GM19023 (cell line): ENCODE measurements around the gene UQCC2.

Experiments
- ATAC-seq: cut with Tn5 transposase; IDR thresholded peaks from one replicate; pipeline ENCODE4 v1.9.1; 2021; ENCODE audit warnings: mild to moderate bottlenecking, moderate library complexity; ENCODE audit not compliant: unreplicated experiment

The UQCC2 gene

DNA sequence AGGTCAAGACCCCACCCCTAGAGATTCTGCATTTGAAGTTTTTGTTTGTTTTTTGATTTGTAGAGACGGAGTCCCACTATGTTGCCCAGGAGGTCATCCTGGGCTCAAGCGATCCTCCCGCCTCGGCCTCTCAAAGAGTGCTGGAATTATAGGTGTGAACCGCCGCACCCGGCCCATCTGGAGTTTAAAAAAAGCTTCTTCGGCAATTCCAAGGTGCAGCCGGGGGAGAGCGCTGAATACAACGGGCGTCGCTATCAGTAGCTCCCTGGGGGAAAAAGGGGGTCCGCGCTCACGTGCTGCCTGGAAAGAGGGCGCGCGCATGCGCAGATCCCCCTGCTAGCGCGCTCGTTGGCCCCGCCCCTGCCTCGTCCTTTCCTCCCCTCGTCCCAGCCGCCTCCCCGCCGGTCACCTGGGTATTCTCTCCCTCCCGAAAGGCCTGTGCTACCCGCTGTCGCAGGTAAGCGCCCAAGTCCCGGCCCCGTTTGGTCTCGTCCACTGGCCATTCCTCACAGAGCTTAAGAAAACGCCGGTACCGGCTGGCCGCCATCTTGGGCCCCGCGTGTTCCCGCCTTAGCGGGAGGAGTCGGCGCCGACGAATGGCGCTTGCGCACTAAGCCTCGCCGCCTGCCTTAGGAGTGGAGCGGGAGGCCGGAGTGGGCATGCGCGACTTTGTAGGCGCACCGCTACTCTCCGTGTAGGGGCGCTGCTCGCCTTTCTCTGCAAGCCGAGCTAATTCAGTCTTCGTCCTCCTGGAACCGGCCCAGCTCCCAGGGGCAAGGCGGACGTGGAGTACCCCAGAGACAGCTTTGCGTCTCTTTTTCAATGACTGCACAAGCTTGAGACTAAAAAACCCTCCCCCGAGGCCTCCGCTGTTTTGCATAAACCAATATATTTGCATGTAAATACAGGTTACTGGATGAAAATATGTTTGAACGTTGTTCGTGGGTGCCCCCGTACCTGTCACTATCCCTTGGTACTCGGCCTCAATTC is at the start of gene UQCC2:
Gene UQCC2 (minus strand): TSS at position 561 of the 990 bp plus-strand sequence. CDS start 14 bp downstream, at position 547.
- peak; percentile 90 for ATAC-seq

DNA sequence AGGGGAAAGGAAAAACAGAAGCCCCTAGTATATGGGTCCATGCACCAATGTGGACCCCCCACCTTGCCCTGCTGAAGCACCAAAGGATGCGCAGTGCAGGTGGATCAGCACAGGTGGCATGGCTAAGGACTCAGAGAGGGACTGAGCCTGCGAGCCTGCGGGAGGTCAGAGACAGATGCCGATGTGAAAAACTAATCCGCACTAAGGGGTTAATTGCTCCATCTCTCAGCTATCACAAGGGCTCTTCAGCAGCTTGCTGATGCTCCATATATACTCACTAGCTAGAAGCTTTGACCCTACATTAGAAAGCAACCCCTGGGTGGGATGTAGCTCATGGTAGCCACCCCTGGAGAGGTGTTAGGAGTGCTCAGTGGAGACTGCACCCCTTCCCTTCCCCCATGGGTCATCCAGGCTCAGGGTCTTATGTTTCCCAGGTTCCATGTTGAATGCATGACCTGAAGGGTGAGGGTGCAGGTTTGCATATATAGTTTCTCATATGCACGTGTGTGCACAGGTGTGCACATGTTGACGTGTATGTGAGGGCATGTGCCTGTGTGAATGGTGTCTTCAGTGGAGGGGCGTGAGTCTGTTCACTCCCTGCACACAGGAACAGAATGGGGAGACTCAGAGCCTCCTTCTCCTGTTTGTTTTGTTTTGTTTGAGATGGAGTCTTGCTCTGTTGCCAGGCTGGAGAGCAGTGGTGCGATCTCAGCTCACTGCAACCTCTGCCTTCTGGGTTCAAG is 48.6 kb upstream of the UQCC2 start:
- ATAC-seq = no peak

DNA sequence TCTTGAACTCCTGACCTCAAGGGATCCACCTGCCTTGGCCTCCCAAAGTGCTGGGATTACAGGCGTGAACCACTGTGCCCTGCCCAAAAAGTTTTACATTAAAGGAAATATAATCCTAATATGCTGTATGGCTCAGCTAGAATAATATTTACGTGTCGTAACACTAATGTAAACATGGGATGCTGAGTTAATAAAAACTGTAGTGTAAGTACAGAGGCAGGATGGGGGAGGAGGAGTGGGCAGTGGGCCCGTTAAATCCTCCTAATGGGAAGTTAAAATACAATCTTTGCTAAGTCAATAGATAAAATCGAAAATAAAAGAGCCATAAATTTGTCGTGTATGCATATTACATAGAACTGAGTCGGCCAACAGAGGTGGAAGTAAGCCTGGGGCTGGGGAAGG is 47.3 kb upstream of the UQCC2 start:
- ATAC-seq = no peak

DNA sequence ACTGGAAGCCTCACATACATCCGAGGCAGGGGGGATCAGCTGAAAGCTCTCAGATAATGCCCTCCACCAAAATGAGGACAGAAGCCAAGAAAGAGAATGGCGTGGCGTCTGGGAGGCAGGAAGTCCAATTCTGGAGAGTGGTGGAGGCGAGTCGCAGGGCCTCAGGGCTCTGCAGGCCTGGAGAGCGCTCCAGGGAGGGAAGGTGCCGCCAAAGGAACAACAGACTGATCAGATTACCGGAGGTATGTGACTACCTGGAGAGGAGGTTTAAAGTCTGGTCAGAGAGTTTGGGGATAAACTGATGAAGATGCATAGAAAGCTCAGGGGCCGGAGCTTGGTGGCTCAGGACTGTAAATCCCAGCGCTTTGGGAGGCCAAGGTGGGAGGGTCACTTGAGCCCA is 46.4 kb upstream of the UQCC2 start:
- no peak for ATAC-seq

DNA sequence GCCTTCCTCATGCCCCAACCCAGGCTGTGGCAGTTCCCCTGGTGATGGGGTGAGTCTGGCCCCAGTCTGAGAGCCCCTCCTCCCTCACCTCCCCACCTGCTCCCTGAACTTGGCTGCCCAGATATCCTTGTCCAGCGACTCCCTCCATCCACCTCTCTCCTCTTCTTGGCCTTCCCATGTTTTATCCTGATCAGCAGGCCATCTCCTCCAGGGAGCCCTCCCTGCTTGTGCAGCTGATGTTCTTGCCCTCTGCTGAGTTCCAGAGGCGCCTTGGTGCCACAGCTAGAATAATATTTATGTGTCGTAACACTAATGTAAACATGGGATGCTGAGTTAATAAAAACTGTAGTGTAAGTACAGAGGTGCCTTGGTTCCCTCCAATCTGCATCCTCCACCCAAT is 45.6 kb upstream of the UQCC2 start:
- ATAC-seq = no peak

DNA sequence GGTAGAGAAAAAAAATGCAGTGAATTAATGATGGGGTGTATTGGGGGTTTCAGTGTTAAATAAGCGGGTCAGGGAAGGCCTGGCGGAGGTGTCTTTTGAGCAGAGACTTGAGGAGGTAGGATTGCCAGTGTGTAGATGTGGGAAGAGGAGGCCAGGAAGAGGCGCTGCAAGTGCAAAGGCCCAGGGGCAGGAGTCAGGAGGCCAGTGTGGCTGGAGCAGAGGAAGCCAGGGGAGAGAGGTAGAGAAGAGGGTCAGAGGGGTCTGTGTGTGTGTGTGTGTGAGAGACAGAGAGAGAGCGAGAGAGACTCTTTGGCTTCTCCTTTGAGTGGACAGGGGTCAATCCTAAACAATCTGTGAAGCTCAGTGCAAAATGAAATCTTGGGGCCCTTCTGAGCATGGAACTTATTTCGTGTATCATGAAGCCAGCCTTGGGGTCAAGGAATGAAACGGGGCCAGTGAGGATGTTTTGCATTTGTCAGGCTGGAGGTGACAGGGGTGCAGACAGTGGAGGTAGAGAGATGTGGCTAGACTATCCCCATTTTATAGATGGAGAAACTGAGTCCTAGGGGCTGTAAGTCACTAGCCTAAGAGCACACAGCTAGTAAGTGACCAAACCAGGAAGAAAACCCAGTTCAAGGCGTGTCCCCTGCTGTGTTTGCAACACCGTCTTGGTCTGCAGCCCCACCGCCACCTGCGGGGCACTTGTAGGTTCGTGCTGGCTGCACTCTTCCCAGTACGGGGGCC is 44.9 kb upstream of the UQCC2 start:
- no peak for ATAC-seq

DNA sequence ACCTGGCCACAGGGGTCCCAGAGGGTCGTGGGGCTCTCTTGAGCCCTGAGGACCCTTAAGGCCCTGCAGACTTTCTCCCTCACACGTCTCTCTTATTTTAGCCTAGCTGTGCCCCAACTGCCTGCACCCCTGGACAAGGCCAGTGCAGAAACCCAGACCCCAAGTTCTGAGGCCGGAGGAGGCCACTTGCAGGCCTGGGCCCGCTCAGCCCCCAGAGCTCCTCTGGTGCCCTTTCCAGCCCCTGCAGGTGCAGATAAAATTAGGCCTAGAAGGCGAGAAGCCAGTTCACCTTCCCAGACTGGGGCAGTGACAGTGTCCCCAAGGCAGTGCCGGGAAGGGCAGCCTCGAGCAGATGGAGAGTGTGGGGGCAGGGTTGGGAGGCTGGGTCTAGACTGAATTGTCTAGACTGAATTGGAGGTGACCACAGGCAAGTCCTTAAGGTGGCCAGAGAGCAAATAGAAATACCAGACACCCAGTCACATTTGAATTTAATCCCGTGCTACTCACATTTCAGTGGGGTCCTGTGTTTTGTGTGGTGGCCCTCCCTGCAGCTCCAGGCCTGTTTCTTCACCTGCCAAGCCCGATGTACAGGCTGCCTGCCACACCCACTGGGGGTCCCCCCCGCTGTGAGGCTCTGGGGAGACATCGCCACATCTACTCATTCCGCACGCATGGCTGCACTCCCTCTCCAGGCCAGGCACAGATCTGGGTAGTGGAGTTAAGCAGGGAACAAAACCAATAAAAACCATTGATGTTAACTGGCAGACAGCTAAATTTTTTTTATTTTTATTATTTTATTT is 43.8 kb upstream of the UQCC2 start:
- no peak for ATAC-seq

DNA sequence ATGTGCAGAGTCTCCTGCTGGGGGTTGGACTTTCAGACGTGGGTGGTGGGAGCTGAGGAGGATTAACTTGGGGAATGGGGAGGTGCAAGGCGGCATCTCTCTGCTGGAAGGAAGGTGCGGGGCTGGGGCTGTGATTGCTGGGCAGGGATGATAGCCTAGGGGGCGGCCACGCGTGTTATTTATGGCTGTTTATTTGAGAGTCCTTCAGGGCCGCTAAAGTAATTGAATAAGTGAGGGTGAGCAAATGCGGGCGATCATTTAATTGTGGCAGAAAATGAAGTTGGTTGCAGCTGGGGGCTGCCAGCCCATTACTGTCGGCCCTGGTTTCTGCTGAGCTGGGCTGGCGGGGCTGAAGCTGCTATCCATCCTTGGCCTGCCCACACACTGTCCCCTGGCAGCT is 42.7 kb upstream of the UQCC2 start:
- ATAC-seq = no peak

DNA sequence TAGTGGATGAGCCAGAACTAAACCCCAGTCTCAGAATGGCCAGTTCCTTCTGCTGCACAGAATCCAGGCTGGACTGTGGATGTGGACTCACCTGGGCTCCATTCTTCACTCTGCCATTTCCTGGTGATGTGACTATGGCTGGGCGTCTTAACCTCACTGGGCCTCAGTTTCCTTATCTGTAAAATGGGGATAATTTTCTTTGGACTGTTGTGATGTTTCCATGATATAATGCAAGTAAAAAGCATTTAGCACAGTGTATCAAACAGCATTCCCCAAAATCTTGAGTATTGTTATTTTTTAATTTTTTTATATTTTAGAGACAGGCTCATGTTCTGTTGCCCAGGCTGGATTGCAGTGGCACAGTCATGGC is 41.1 kb upstream of the UQCC2 start:
- ATAC-seq = no peak

DNA sequence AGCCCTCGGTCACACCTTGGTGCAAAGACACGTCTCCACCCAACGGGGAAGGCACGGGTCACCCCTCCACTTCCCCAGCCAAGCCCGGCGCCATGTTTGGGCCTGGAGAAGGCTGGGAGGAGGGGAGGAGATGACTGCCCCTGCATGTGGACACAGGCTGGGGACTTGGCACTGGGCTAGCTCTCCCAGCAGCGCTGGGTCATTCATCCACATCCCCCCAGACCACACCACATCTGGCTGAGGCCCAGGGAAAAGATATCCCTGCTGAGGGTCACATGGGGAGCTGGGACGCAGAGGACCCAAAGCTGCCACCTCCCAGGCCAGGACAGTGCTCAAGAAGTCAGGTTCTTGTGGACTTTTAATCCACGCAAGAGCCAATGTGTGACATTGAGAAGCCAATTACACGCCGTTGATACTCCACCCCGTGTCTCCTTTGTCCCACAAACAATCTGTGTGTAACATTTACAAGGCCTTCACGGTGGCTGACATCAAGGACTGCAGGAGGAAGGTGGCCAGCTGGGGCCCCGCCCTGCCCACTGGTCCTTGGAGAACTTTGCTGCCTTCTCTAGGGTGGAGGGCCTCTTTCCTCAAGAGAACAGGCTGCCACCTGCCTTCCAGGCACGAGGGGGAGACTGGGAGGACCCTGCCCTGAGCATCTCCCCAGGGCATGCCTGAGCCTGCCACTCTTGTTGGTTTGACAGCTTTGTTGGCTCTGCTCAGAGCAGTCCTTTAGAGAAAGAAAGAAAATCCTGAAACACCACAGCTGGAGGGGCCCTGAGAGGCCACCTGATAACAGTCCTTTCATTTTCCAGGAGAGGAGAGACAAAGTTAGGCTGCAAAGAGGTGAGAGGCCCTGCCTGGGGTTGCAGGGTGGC is 40.5 kb upstream of the UQCC2 start:
- ATAC-seq = no peak

DNA sequence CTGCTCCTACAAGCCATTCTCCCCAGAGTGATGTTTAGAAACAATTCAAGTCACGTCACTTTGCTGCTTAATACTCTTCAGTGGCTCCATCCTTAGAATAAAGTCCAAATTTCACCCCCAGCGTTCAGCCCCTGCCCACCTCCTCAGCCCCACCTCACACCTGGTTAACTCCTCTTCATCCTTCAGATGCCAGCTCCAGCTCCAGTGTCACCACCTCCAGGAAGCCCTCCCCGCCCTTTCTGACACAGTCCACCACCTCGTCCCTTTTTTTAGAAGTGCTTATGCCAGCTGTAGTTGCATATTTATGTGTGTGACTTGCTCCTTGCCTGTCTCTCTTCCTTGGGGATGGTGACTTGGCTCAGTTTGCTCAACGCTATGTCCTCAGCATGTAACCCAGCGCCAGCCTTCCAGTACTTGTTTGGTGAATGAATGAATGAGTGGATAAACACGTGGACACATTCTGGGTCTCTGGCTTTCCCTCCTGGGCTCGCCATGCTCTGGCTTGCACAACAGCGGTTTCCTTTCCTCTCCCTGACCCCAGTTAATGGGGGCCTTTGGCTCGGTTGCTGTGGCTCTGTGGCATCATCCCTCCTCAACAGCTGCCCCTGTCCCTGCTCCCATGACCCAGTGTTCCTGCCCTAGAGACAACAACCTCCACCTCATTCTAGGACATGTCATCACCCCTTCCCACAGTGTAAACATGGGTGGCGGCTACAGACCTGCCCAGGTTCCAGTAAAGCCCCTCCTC is 38.9 kb upstream of the UQCC2 start:
- ATAC-seq = no peak

DNA sequence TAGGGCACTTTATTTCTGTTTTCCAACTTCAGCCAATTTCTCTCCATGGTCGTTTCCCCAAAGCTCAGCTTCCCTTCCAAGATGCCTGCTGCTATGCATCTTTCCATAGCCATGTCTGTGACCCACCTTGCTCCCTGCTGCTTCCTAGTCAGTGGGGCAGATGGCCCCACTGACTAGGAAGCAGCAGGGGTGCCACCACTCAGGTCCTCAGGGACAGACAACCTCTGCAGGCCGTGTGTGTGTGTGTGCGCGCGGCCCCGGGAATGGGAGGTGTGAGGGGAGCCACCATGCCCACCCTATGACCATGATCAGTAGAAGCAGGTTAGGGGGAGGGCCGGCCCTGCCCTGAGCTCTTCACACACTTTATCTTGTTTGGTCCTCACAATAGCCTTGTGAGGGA is 37.9 kb upstream of the UQCC2 start:
- ATAC-seq = no peak

DNA sequence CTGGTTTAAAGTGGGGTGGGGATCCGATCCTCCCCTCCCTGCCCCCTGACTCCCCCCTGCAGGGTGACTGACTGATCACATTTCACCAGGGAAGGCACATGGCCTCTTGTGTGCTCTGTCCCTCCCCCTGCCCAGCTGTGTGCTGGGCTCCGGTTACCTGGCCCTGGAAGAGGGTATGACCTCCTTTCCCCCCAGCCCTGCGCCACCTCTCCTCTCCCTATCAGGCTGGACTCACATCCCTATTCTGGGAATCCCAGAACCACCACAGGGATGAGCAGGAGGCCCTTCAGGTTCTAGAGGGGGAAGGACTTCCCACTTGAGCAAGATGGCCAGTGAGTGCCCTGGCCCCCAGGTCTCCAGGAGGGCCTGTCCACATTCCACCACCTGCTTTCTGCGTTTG is 37.3 kb upstream of the UQCC2 start:
- ATAC-seq = no peak

DNA sequence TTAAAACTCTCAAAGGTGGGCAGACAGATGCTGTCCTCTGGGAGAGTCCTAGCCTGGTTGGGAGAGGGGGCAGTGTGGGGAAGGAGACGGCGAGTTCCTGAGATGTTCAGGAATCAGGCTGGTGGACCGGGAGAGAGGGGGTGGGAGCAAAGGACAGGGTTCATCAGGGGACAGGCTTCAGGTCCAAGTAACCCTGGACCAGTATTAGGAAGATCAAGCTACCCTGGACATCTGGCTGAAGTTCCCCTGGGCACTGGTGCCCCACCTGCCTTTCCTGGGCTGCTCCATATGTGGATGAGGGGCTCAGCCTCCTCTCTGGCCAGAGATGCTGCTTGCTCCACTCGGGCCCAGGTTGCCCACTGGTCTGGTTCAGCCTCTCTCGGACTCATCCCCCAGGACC is 36.3 kb upstream of the UQCC2 start:
- no peak for ATAC-seq

DNA sequence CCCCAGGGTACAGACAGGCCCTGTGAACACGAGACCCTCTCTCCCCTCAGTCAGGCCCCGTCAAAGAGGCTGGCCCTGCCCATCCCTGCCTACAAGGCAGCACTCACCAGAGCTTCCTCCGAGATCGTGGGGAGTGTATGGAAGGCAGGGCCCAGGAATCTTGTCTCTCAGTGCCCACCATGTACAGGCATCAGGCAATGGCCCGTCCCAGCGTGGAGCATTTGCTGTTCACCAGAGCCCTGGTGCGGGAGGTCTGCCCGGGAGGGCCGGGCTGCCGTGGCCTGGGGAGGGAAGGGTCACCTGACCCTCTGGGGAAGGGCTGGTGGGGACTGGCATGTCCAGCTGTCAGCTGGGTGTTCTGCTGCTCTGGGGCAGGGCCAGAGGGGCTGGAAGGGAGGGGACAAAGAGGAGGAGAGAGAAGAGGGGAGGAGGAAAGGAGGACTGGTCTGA is 35.2 kb upstream of the UQCC2 start, which contains the start of gene IP6K3:
Gene IP6K3 (minus strand): TSS at position 255 of the 450 bp plus-strand sequence. CDS start 11,429 bp downstream, outside the sequence.
- no peak for ATAC-seq

DNA sequence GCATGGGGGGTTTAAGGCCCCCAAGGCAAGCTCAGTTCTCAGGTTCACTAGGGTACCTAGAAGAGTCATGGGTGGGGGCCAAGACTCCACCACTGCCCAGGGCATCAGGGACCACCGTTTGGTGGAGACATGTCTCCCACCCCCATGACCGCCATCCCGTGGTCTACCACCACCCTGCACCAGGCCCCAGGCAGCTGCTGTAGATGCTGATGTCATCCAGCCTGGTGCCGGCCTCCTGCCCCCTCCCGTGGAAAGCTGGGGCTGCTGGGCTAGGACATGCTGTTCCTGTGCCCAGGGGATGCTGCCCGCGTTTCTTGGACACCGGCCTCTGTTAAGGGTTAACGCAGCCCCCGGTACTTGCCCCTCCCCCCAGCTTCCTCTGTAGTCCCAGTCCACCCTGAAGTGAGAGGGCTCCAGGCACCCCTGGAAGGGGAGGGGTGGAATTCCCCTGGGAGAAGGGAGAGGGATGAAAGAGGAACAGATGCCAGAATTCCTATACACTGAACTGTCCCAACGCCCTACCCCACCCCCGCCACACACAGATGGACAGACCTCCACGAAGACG is 34.6 kb upstream of the UQCC2 start:
- no peak for ATAC-seq

DNA sequence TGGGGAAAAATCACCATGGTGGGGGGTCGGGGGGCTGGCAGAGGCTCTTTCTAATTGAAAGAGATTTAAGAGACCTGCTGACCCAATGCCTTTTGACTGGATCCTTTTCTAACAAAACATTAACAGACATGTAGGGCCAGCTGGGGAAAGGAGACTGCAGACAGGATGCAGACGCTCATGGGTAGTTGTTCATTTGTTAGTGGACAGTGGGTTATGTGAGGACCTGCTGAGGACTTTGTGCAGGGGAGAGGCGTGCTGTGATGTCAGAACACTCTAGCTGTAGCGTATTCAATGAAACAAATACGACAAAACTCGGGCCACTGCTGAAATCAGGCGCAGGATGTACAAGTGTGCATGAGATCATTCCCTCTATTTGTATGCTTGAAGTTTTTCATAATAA is 34.0 kb upstream of the UQCC2 start:
- ATAC-seq = no peak

DNA sequence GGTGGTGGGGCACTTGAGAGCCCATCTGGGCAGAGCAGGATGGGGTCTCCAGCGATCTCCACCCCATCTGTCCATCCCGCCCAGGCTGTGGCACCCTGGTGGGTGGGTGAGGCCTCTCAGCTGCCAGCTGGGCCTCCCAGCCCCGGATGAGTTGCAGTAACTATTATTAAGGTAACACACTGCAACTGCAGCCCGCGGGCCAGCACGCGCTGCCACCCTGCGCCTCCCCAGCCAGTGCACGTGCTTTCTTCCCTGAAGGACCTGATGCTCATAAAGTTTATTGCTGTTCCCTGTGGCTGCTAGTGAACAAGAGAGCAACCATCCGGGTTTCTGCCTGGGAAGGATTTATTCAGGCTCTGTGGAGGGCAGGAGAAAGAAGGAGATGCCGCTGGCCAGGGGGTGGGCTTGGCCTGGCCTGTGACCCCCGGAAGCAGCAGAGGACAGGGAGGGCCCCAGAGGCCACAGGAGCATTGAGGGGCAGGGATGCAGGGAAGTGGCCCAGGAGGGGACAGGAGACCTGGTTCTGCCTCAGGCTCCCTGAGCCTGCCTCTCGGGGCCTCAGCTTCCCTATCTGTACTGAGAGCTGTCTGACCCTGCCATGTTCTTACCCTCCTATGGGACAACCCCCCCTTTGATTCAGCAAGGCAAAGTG is 33.5 kb upstream of the UQCC2 start:
- ATAC-seq = no peak
